IPS-18c (cell line): ENCODE data around the gene NRP2.

ENCODE experiments used
- H3K4me3 ChIP-seq: 2 replicates; pipeline ENCODE4 v1.7.0; 2013; ENCODE audit warnings: low read depth, mild to moderate bottlenecking, low read length, moderate library complexity; ENCODE audit not compliant: insufficient read depth
- H3K9me3 ChIP-seq: one replicate; pipeline ENCODE4 v1.6.1; 2013; ENCODE audit warnings: mild to moderate bottlenecking, low read length, moderate library complexity; ENCODE audit not compliant: control insufficient read depth, insufficient read depth

The NRP2 gene

DNA sequence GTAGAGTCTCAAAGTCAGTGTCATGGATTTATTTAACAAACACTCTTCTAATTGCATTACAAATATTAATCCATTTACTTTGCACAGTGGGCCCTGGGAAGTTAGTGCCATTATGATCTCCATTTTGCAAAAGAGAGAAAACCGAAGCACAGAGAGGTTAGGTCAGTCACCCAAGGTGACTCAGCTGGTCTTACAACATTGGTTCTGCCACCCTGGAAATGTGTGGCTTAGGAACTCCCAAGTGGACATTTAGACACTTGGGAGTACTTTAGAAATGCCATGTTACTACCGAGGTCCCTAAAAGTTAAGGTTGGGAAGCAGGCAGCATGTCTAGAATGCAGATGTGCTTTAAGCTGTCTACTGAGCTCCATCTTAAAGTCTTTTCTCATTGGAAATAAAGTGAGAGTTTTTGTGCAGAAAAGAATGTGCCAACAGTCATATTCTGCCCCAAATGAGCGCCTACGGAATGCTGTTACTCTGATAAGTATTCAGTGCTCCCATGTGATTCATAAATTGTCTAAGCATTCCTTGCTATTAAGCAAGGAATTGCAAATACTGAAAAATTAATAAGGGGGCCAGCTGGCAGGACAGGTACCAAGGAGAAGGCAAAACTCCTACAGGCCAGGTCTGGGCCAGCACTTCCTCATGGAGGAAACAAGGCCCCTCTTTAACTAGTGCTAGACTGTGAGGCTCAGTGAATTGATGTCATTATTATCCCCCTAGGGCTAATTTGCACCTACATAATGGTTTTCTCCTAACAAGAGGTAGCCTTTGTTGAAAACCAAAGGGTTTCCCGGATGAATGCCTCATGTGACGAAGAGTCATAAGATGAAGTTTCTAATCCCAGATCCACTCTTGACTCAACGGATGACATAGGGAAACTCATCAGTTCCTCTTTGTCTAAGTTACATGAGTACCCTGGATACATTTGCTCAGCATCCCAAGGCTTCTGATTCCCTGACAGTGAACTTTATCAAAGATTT is 16.3 kb downstream of the NRP2 start:
- H3K9me3 ChIP-seq: peaks cover 2% of the 10 kb centered on the region
- no peak overlapping the region for H3K4me3 ChIP-seq

DNA sequence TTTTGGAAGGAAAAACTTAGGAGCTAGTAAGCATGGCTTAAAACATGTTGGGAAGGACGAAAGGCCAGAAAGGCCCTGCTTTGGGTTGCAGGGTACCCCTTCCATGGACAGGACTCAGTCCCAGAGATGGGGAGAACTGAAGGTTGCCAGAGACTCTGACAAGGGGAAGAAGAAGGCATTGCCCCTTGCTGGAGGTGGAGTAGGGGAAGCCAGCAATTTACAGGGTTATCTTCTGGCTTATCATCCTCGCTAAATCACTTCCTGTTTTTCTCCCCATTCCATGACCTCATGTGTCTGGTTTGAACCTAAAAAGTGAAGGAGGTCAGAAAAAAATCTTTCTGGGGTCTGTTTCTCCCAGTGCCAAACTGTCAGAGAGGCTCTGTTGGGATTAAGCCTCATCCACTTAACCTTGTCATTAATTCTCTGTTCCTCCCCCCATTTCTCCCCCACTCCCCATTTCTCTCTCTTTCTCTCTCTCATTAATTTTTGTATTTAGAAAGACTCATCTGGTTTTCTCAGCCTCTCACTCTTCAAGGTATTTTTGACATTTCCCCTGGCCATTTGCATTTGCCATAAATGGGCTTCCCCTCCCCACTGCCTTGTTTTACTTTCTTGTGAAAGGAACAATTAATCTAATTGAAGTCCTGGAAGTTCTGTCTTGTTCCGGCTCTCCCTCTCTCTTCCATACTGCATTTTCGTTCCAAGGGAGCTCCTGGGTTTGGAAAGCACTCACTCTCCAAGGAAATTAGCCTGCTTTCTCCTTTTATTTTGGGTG is 17.4 kb downstream of the NRP2 start:
- Histone ChIP-seq H3K4me3 (no peak overlapping the region), H3K9me3 (peaks cover 2% of the 10 kb centered on the region)

DNA sequence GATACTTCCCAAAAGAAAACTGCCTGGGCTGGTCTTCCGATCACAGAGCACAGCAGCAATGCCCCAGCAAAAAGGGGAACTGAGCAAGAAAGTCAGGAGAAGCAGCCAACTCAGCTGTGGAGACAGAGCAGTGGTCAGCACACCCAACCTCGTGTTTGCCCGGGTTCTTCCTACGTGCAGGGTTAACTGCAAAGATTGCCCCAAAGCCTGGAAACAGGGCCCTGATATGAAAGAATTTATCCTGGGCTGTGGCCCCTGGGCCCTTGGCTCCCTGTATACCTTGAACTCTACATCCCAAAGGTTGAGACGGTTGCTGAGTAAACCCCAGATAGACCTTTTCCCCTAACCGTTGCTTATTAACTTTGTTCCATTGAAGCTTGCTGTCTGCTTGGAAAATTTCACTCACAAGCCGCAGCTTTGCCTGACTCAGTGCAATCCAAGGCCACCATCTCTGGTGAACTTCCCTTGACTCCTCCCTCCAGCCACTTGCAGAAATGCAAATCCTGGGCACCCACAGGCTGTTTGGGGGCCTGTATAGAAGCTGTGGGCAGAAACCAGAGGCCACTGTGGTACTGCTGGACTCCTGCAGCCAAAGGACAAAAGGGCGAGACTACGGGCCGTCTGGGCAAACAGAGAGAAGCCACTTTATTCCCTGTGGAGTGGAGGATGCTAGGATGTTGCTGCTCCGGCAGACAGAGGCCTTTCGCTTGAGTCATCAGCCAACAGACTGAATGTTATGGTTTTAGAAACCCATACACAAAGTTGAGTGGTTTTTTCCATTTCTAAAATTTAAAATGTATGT is 18.2 kb downstream of the NRP2 start:
- no peak overlapping the region for H3K4me3 ChIP-seq

DNA sequence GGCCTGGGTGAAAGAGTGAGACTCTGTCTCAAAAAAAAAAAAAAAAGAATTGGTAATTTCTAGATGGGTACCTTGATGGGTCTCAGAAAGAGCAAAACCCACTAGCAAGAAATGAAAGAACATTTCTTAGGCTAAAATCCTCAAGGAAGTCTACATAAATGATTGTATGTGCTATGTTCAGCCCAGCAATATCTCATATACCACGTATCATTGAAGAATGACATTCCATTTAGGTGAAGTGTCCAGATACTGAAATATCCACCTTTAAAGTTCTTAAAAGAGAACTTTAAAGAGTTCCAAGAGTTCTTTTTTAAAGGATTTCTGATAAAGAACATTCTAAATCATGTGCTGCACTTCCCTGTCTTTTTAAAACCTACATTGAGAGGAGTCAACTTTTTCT is 19.2 kb downstream of the NRP2 start:
- no peak overlapping the region for H3K4me3 ChIP-seq
- peaks cover 2% of the 10 kb centered on the region for H3K9me3 ChIP-seq

More for the DNA sequence above, 18.2 kb downstream of the NRP2 start:
- peaks cover 2% of the 10 kb centered on the region for H3K9me3 ChIP-seq

DNA sequence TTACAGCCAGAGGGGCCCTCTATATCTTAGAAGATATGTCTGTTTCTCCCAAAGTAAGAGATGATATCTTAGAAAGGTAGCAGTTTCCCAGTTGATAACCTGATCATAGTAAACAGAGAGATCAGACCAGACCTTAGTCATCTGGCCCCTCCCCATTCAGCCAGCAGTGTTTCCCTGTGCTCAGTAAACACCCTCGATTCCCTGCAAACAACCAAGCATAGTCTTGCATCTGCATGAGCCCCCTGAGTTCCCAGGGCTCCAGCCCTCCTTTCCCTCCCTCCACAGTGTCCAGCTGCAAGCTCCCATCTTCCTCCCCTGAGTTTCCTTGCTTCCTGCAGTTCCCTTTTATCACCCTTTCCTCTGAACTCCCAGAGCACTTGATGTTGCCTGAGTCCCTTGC is 20.3 kb downstream of the NRP2 start:
- H3K4me3 ChIP-seq: no peak overlapping the region

DNA sequence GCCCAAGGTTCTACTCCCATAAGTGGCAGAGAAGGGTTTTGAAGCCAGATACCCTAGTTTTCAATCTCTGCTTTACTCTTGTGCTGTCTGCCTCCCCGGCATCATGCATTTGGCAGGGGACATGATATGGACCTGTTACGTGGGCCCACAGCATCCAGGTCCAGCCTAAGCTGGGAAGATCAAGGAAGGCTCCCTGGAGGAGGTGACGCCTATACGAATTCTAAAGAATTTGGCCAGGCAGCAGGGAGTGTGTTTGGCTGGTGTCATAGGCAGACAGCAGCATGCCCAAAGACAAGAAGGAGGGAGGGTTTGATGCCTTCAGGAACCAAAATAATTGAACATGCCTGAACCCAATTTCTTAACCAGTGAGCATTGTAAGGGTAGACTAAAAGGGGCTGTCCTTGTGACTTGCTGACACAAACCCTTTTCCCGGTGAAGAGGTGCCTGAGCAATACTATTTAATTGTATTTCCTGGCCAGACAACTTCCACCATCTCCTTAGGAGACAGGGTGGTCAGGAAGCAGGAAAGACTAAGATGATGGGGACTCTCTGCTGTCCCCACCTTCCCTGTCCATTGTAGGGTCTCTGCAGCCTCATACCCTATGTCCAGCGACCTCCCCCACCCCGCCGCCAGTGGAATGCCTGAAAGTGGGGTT is 21.3 kb downstream of the NRP2 start:
- H3K9me3 ChIP-seq: no peaks in the 10 kb centered on the region
- no peak overlapping the region for H3K4me3 ChIP-seq

More for the DNA sequence above, 20.3 kb downstream of the NRP2 start:
- no peaks in the 10 kb centered on the region for H3K9me3 ChIP-seq

DNA sequence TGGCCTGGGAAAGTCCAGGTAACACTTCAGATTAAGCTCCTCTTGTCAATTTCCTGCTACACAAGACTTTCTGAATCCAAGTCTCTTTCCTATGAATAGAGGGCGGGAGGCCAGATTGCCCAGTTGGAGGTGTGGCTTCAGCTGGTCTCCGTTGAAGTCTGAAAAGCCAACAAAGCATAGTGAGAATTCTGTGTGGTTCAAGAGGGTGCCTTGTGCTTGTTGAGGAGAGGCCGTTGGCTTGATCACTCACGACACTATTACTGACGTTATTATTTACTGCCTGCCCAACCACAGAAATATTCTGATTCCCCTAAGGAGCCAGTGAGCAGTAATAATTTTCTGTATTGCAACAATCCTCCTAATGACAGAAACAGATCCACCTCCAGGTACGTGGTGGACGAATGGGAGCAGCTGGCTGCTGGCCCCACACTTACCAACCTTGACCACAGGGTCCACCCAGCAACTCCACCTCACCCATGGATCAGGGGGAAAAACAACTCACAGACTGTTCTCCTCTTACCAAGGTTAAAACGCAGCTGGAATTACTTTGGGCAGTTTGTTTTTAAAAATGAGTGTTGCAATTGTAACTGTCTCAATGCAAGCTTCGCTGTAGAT is 21.9 kb downstream of the NRP2 start:
- no peaks in the 10 kb centered on the region for H3K9me3 ChIP-seq
- H3K4me3 ChIP-seq: no peak overlapping the region

DNA sequence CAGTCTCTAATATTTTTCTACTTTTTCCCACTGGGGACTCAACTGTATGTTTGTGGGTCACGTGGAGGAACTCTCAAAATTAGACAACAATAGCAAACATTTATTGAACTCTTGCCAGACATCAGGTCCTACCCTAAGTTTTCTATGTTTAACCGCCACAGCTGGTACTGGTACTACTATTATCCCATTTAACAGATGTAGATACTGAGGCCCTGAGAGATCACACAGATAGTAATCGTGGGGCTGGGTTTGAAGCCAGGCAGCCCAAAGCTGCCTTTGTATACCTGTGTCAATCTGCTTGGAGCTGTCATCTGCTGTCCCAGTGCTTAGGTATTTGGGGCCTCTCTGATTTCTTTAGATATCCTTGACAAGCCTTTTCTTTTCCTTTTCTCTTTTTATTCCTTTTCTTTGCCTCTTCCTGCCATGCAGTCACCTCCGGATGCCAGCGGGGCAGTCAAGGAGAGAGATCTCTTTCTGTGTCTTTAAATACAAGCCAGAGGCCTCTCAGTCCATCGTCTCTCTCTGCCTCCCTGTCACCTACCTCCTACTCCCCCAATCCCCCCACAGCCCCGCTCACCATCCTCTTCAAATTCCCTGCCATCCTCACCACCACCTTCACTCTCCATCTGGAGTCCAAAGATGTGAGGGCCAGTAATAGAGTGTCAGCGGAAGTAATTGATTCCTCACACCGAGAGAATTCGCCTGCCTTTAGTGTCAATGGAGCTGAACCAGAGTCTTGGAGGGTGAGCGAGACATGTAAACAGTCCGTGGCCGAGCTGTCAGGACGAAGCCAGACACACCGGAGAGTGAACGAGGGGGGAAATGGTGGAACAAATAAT is 23.4 kb downstream of the NRP2 start:
- Histone ChIP-seq H3K4me3 (no peak overlapping the region), H3K9me3 (no peaks in the 10 kb centered on the region)

DNA sequence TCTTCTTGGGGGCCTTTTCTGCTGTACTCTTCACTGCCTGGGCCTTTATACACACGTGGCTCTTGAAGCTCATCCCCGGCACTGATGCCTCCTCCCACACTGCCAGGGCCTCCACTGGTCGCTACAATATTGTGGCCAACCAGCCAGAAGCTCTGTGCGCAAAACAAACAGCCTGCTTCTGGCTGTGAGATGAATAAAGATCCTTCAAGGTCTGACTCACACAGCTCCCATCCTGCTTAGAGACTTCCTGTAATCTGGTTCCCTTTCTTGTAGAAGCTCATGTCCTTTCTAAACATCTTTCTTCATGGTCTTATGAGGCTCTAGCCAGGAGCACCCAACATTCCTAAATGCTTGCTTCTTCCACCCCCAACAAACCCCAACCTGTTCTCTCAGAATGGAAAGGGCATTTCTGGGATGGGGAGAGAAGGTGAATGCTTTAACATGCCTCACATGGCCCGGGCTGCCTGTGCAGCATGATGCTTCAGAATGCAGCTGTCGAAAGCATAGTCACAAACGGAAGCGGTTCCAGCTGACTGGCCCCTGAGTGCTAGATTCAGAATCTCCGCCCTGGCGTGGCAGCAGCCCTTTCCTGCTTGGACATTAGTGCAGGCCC is 24.6 kb downstream of the NRP2 start:
- no peaks in the 10 kb centered on the region for H3K9me3 ChIP-seq
- H3K4me3 ChIP-seq: no peak overlapping the region

DNA sequence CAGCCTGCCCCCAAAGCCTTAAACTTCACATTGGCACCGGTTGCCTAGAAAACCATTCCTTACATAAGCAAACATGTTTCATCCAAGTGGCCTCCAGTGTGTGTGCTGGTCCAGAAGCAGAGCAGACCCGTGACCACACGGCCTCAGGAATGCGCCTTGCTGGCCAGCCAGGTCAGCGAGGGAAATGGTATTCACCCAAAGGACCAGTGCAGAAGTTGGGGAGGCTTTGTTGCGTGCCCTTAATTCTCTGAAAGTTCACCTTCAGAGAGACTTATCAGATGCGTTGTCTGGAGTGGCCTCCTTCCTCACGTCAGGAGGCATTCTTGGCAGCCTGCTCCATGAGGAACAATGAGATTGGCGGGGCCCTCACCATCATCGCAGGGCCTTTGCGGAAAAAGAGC is 25.9 kb downstream of the NRP2 start:
- H3K4me3 ChIP-seq: no peak overlapping the region
- no peaks in the 10 kb centered on the region for H3K9me3 ChIP-seq

DNA sequence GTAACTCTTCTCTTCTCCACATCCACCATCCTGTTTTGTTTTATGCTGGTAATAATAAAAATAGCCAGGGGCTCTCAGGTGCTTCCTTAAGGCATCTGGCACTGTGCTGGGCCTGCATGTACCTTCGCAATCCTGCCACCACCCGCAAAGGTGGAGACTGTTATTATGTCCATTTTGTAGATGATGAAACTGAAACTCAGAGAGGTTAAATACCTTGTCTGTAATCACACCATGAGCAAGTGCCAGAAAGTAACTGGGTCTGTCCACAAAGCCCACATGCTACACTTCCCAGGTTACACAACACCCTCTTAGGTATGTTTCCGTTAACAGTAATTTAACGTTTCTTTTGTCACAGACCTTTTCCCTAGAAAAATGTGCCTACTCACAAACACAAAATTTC is 27.0 kb downstream of the NRP2 start:
- Histone ChIP-seq H3K9me3 (no peaks in the 10 kb centered on the region), H3K4me3 (no peak overlapping the region)

DNA sequence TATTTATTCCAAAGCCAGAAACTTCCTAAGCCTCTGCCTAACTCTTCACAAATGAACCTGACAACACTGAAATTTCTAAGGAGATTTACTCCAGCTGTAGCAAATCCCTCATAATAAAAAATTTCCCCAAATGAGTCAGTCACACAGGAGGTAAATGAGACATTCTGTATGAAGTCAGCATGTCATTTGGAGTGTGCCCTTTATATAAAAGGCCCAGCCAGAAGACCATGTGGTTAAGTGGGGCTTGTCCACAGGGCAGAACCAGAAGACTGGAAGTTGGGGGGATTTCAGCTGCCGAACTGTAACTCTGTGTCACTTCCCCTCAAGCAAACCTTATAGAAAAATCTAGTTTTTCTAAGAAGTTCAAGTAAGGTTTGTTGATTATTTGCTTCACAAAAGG is 30.2 kb downstream of the NRP2 start:
- no peak overlapping the region for H3K4me3 ChIP-seq
- H3K9me3 ChIP-seq: no peaks in the 10 kb centered on the region

DNA sequence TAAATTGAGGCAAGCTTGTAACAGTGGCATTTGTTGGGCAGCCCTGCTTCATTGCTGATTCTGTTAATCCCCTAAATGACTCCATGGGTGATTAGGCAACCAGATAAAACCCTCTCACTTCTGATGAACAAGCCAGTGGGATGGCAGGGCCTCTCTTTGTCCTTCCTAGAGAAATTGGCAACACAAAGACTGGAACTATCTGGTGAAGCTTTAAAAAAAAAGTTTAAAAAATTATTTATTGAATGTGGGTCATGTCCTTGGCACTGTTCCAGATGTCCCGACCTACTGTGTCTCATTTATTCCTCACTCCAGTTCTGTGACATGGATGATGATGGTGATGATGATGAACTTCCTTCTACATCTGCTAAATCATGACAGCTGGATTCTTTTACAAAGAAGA is 30.8 kb downstream of the NRP2 start:
- H3K9me3 ChIP-seq: no peaks in the 10 kb centered on the region

DNA sequence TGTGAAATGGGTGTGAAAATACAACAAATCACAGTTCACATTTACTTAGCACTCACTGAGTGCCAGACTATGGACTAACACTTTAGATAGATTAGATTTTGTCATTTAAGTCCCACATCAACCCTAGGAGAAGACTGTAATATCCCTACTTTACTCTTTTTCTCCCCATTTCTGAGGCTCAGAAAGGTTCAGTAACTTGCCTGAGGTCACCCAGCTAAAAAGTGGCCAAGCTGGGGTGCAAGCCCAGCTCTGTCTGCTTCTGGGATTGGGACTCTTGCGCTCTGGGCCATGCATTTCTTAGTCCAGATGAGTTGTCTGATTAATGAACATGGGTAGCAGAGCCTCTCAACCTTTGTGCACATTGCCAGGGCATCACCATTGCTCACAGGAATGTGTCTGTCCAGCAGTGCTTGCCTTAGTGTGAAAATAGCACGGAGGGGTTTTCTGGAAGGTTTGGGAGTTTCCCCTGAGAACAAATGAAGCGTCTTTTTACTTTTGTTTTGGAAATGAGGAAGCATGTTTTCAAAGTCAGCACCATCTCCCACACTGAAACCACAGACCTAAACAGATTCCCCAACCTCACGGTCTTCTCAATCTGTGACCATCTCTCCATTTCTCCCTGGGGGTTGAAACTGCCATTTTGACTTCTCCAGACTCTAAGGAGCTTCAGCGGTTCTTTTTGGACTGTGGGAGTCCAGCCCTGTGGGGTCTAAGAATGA is 31.9 kb downstream of the NRP2 start:
- H3K9me3 ChIP-seq: no peaks in the 10 kb centered on the region
- H3K4me3 ChIP-seq: no peak overlapping the region

More for the DNA sequence above, 30.8 kb downstream of the NRP2 start:
- H3K4me3 ChIP-seq: no peak overlapping the region
